DOHH2 (cell line): ENCODE results near the gene LBH.

ENCODE experiments used
- H3F3A ChIP-seq: fragments of 200-600 bp; sonication (generic), shearing (Covaris generic); 2 replicates; pipeline ENCODE4 v1.6.0; 2016; ENCODE audit warnings: antibody characterized with exemption, mild to moderate bottlenecking; ENCODE audit not compliant: control insufficient read depth, insufficient read depth
- H3K27ac ChIP-seq: fragments of 200-600 bp; sonication (generic); 2 replicates; pipeline ENCODE4 v1.5.1; 2014; ENCODE audit warnings: low read depth, mild to moderate bottlenecking, low read length, moderate library complexity
- H3K27me3 ChIP-seq: fragments of 200-600 bp; sonication (generic); 2 replicates; pipeline ENCODE4 v1.6.1; 2014; ENCODE audit warnings: mild to moderate bottlenecking, low read length, mixed read lengths; ENCODE audit not compliant: control insufficient read depth
- H3K36me3 ChIP-seq: fragments of 200-600 bp; sonication (generic); 2 replicates; pipeline ENCODE4 v1.6.1; 2014; ENCODE audit warnings: mild to moderate bottlenecking, low read length, moderate library complexity, mixed read lengths; ENCODE audit not compliant: control insufficient read depth
- H3K4me1 ChIP-seq: fragments of 200-600 bp; sonication (generic); 2 replicates; pipeline ENCODE4 v1.6.1; 2014; ENCODE audit warnings: mild to moderate bottlenecking, low read length, mixed read lengths; ENCODE audit not compliant: control insufficient read depth
- H3K4me2 ChIP-seq: fragments of 200-600 bp; sonication (generic); 2 replicates; pipeline ENCODE4 v1.6.0; 2014; ENCODE audit warnings: mild to moderate bottlenecking, low read length, moderate library complexity
- H3K4me3 ChIP-seq: fragments of 200-600 bp; sonication (generic); 2 replicates; pipeline ENCODE4 v1.5.1; 2014; ENCODE audit warnings: mild to moderate bottlenecking, low read length, mixed read lengths
- H3K79me2 ChIP-seq: fragments of 200-600 bp; sonication (generic); 2 replicates; pipeline ENCODE4 v1.6.1; 2014; ENCODE audit warnings: mild to moderate bottlenecking, low read length, mixed read lengths; ENCODE audit not compliant: control insufficient read depth
- H3K9me2 ChIP-seq: fragments of 200-600 bp; sonication (generic); replicated peaks from 2 replicates; pipeline ENCODE4 v1.6.1; 2014; ENCODE audit warnings: mild to moderate bottlenecking, low read length, mixed read lengths; ENCODE audit not compliant: control insufficient read depth
- H3K9me3 ChIP-seq: fragments of 200-600 bp; sonication (generic); 2 replicates; pipeline ENCODE4 v1.6.1; 2014; ENCODE audit warnings: antibody characterized with exemption, low read length, mixed read lengths; ENCODE audit not compliant: control insufficient read depth, insufficient read depth
- H4K20me1 ChIP-seq: fragments of 200-600 bp; sonication (generic); 2 replicates; pipeline ENCODE4 v1.6.0; 2014; ENCODE audit warnings: low read depth, mild to moderate bottlenecking, antibody characterized with exemption, low read length, moderate library complexity; ENCODE audit not compliant: control insufficient read depth, insufficient read depth
- CTCF ChIP-seq: fragments of 200-600 bp; sonication (generic); IDR thresholded peaks from one replicate; pipeline ENCODE4 v1.5.1; 2014; ENCODE audit warnings: antibody characterized with exemption, mild to moderate bottlenecking, low read depth, low read length; ENCODE audit not compliant: poor library complexity, severe bottlenecking
- EZH2phosphoT487 ChIP-seq: fragments of 200-600 bp; sonication (generic); IDR thresholded peaks from 2 replicates; pipeline ENCODE4 v1.6.1; 2017; ENCODE audit warnings: borderline replicate concordance, mild to moderate bottlenecking, antibody characterized with exemption, low read length, moderate library complexity, mixed read lengths

LBH gene

DNA sequence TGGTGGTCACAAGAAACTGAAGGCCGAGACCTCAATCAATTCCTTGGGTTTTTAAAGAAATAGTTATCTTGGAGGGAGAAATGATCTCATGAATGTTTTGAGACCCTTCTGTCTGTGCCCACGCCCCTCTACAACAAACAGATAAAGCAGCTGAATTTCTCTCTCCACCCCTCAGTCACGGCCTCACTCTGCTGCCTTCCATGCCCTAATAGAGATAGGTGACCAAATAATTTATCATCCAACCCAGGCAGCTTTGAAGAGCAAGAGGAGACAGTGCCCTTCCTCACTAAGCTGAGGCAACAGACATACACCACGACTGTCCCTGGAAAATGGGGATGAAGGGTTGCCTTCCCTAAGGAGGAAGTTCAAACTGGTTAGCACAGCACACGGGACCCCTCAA, 71.2 kb downstream of the LBH start:
- Histone ChIP-seq H3K9me3 (no peaks in the 10 kb centered on the region), H3K4me2 (no peak overlapping the region), H3K4me1 (peaks cover 5% of the 10 kb centered on the region; the same call in 1 of the 2 replicates), H3K4me3 (no peak overlapping the region), H3K27ac (no peak overlapping the region), H3K9me2 (no peaks in the 10 kb centered on the region), H3K36me3 (no peaks in the 10 kb centered on the region), H3F3A (peaks cover 5% of the 10 kb centered on the region; the same call in 1 of the 2 replicates), H3K79me2 (no peaks in the 10 kb centered on the region), H4K20me1 (no peaks in the 10 kb centered on the region), H3K27me3 (no peaks in the 10 kb centered on the region)
- TF ChIP-seq EZH2phosphoT487 (no peak), CTCF (no peak)

DNA sequence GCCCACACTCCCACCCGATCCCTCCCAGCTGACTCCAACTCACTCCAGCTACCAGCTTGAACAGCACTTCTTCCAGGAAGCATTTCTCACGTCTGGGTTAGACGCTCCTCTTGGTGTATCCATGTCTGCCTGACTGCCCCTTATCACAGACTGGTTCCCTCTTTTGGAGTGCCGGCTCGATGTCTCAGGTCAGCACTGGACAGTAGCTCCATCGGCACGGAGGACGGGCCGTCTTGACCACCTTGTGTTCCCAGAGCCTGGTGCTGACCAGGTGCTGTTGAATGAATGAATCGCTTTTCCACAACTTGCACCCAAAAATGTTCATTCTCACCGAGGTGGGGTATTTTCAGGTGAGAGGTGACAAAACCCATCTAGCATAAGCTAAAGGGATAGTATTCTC, 71.8 kb downstream of the LBH start:
- no peaks in the 10 kb centered on the region for H4K20me1 ChIP-seq

DNA sequence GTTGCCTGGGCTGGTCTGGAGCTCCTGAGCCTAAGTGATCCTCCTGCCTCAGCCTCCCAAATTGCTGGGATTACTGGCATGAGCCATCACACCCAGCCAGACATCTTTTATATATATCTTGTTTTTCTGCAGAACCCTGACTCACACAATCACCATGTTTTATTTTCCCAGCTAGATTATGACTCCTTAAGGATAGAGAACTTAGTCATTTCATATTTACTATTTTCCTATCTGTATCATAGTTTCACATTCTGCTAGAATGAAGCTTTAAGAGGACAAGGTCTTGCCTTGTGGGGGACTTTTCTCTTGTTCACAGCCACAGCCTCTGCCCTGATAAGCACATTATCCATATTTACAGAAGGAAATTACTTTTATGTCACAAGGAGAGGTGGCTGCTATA, 73.9 kb downstream of the LBH start:
- TF ChIP-seq CTCF (no peak), EZH2phosphoT487 (no peak)
- no peaks in the 10 kb centered on the region for H3K9me2 ChIP-seq
- no peaks in the 10 kb centered on the region for H3K36me3 ChIP-seq
- no peaks in the 10 kb centered on the region for H4K20me1 ChIP-seq
- no peak overlapping the region for H3K4me3 ChIP-seq
- no peaks in the 10 kb centered on the region for H3K79me2 ChIP-seq
- peaks cover 6% of the 10 kb centered on the region for H3K4me1 ChIP-seq
- no peak overlapping the region for H3K27ac ChIP-seq
- H3K4me2 ChIP-seq: no peak overlapping the region
- no peaks in the 10 kb centered on the region for H3F3A ChIP-seq
- no peaks in the 10 kb centered on the region for H3K27me3 ChIP-seq
- no peaks in the 10 kb centered on the region for H3K9me3 ChIP-seq

More for the DNA sequence above, 71.8 kb downstream of the LBH start:
- Histone ChIP-seq H3F3A (peaks cover 4% of the 10 kb centered on the region; the same call in 1 of the 2 replicates), H3K4me1 (peaks cover 5% of the 10 kb centered on the region; the same call in 1 of the 2 replicates), H3K9me3 (no peaks in the 10 kb centered on the region), H3K36me3 (no peaks in the 10 kb centered on the region), H3K4me2 (no peak overlapping the region), H3K27ac (no peak overlapping the region), H3K4me3 (no peak overlapping the region), H3K27me3 (no peaks in the 10 kb centered on the region), H3K79me2 (no peaks in the 10 kb centered on the region), H3K9me2 (no peaks in the 10 kb centered on the region)
- TF ChIP-seq CTCF (no peak), EZH2phosphoT487 (no peak)

- no peak overlapping the region for H3K4me2 ChIP-seq
- no peaks in the 10 kb centered on the region for H3K9me2 ChIP-seq
- H3F3A ChIP-seq: no peaks in the 10 kb centered on the region
- peaks cover 17% of the 10 kb centered on the region for H3K4me1 ChIP-seq
- TF ChIP-seq CTCF (no peak), EZH2phosphoT487 (no peak)
- H3K27ac ChIP-seq: no peak overlapping the region
- H3K79me2 ChIP-seq: no peaks in the 10 kb centered on the region
- no peak overlapping the region for H3K4me3 ChIP-seq
- H3K27me3 ChIP-seq: no peaks in the 10 kb centered on the region
- no peaks in the 10 kb centered on the region for H4K20me1 ChIP-seq
- H3K9me3 ChIP-seq: no peaks in the 10 kb centered on the region
- no peaks in the 10 kb centered on the region for H3K36me3 ChIP-seq
These were observed 75.2 kb downstream of the LBH start for GRCh38 chr2:30306522-30306921.
